Measurements from ENCODE around the gene WNT5A. TPM values are rescaled to one million over a fixed set of nuclear protein-coding genes. Genes with fewer than 3 reads are reported as not detected.

The WNT5A gene
- total RNA-seq, 1 experiment from 2014 or later, result 1.1 TPM

DNA sequence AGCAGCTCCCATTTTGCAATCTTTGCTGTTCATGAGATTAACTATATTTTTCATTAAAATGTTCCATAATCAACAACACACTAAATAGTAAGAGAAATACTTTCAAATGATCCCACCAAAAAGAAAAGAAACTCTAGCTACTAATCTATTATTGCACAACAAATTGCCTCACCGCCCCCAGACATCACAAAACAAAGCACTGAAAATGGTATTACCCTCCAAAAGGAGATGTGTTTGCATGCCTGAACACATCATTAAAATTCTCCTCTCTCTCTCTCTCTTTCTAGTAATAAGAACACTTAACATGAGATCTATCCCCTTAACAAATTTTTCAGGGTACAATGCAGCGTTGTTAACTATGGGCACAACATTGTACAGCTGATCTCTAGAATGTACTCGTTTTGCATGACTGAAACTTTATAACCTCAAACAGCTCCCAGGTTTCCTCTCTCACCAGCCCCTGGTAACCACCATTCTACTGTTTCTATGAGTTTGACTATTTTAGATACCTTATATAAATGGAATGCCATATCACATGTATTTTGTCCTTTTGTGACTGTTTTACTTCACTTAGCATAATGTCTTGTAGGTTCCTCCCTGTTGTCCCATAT, 33.1 kb downstream of the WNT5A start:
- no peak overlapping the region for H3K23ac ChIP-seq (ENCODE audit: insufficient read length, low read depth, low read length)
- H2BK15ac ChIP-seq (ENCODE audit: low read depth, low read length), result no peak overlapping the region
- no peak overlapping the region for H2AK5ac ChIP-seq (ENCODE audit: insufficient read length, low read length)
- no peak overlapping the region for H4K91ac ChIP-seq (ENCODE audit: insufficient read length, low read depth, low read length)
- Mint-ChIP-seq H3K36me3 (ENCODE audit: insufficient read depth in 1 of 3, low read depth in 3 of 3) (no peaks in the 10 kb centered on the region), H3K4me1 (no peaks in the 10 kb centered on the region), H3K27me3 (ENCODE audit: low read depth) (peaks cover 11% of the 10 kb centered on the region), H3K9me3 (no peaks in the 10 kb centered on the region; a peak in 2 of 5 replicates), H3K4me3 (no peak overlapping the region), H3K27ac (no peak overlapping the region)
- H2BK120ac ChIP-seq (ENCODE audit: low read depth, low read length, poor library complexity, severe bottlenecking), result no peak overlapping the region
- H3K18ac ChIP-seq (ENCODE audit: insufficient read length, low read depth, low read length), result no peak overlapping the region
- no peaks in the 10 kb centered on the region for H3K79me2 ChIP-seq (ENCODE audit: insufficient read depth, low read length)
- no CpG with 5 or more reads among the region's 3 CpGs for WGBS (ENCODE audit: extremely low coverage, insufficient read length, low lambda C conversion rate)
- no peak for TF ChIP-seq CTCF (conservative IDR thresholded peaks at IDR 0.05)
- no peak for DNase-seq
- H4K5ac ChIP-seq (ENCODE audit: insufficient read length, low read depth, low read length), result no peak overlapping the region
- no peak overlapping the region for H2BK20ac ChIP-seq (ENCODE audit: low read depth, low read length, poor library complexity, severe bottlenecking)
- no peak overlapping the region for H3K9ac ChIP-seq (ENCODE audit: extremely low read depth, insufficient read length, low read length)
- H3K4ac ChIP-seq (ENCODE audit: low read depth, low read length), result no peak overlapping the region
- no peaks in the 10 kb centered on the region for H3K79me1 ChIP-seq (ENCODE audit: insufficient read depth, low read depth, low read length, poor library complexity, severe bottlenecking)
- H3K4me2 ChIP-seq (ENCODE audit: insufficient read depth, insufficient read length, low read length), result no peak overlapping the region
- H3T11ph ChIP-seq (ENCODE audit: low read length), result no peak overlapping the region
- H3K27ac ChIP-seq (ENCODE audit: insufficient read length, low read depth, low read length), result no peak overlapping the region
- H2BK5ac ChIP-seq (ENCODE audit: insufficient read length, low read length), result no peak overlapping the region
- H4K8ac ChIP-seq (replicated peaks; ENCODE audit: insufficient read length, low read depth, low read length), result no peak overlapping the region
- no peak overlapping the region for H2AFZ ChIP-seq (ENCODE audit: low read length)
- no peaks in the 10 kb centered on the region for H3K9me3 ChIP-seq (ENCODE audit: control insufficient read depth, low read depth, low read length)
- H3K56ac ChIP-seq (ENCODE audit: insufficient read length, low read depth, low read length), result no peak overlapping the region
- no peak overlapping the region for H2BK12ac ChIP-seq (ENCODE audit: insufficient read length, low read depth, low read length)
- H3K14ac ChIP-seq (ENCODE audit: insufficient read depth, low read length), result no peak overlapping the region
- no peaks in the 10 kb centered on the region for H3K27me3 ChIP-seq (ENCODE audit: insufficient read depth, low read length)
- no peaks in the 10 kb centered on the region for H4K20me1 ChIP-seq (ENCODE audit: control insufficient read depth, insufficient read depth, insufficient read length)
- no peaks in the 10 kb centered on the region for H3K4me1 ChIP-seq (ENCODE audit: insufficient read depth, low read length)
- H3K23me2 ChIP-seq (ENCODE audit: insufficient read length, low read depth, low read length, poor library complexity, severe bottlenecking), result no peaks in the 10 kb centered on the region

Measured in H9 (cell line).